Measurements from ENCODE around the gene USP11.

The USP11 gene

GRCh38 chrX:47206316-47206715, 26.5 kb upstream of the USP11 start:
- no peak for DNase-seq

GRCh38 chrX:47208108-47208507, 24.7 kb upstream of the USP11 start:
- no peak for DNase-seq

- no peak for DNase-seq
Measured at GRCh38 chrX:47209508-47210238, 23.1 kb upstream of the USP11 start.

- no peak for DNase-seq
Measured at GRCh38 chrX:47210661-47211425, 22.0 kb upstream of the USP11 start.

GRCh38 chrX:47212381-47213293, 20.2 kb upstream of the USP11 start:
- no peak for DNase-seq

- DNase-seq: no peak
Measured at GRCh38 chrX:47214435-47215077, 18.3 kb upstream of the USP11 start.

GRCh38 chrX:47215291-47215900, 17.4 kb upstream of the USP11 start:
- DNase-seq: no peak

- DNase-seq: no peak
Measured at GRCh38 chrX:47216393-47216925, 16.4 kb upstream of the USP11 start.

GRCh38 chrX:47217121-47217851, 15.5 kb upstream of the USP11 start:
- DNase-seq: no peak

GRCh38 chrX:47217852-47218279, 14.9 kb upstream of the USP11 start:
- DNase-seq: peak; percentile 97

- DNase-seq: peak; percentile 76
Measured at GRCh38 chrX:47218280-47218919, 14.4 kb upstream of the USP11 start, which contains the start of gene CDK16. CDK16 (plus strand) TSS chrX:47218681; CDS start chrX:47223558, 4,877 bp downstream.

GRCh38 chrX:47218920-47219815, 13.6 kb upstream of the USP11 start:
- DNase-seq: peak; percentile 53

- DNase-seq: no peak
Measured at GRCh38 chrX:47221756-47222155, 11.1 kb upstream of the USP11 start.

GRCh38 chrX:47222751-47223350, 10.0 kb upstream of the USP11 start:
- no peak for DNase-seq

- DNase-seq: no peak
Measured at GRCh38 chrX:47223476-47224250, 9.1 kb upstream of the USP11 start.

GRCh38 chrX:47224266-47224895, 8.4 kb upstream of the USP11 start:
- no peak for DNase-seq

GRCh38 chrX:47224896-47225290, 7.9 kb upstream of the USP11 start:
- no peak for DNase-seq

GRCh38 chrX:47226071-47226470, 6.7 kb upstream of the USP11 start:
- DNase-seq: no peak
